GM18505 (cell line): ENCODE measurements around the gene LIN54.
"Not testable (repeated sequence)": the region's sequence is repeated elsewhere in the genome, so short reads cannot be mapped to it uniquely, and the experiment has no call there.

Source experiments
- ATAC-seq: cut with Tn5 transposase; IDR thresholded peaks from one replicate; pipeline ENCODE4 v1.9.1; 2021; ENCODE audit not compliant: unreplicated experiment
- POLR2A ChIP-seq: IDR thresholded peaks from 4 replicates; pipeline ENCODE4 v1.6.1; 2011; ENCODE audit warnings: borderline replicate concordance; ENCODE audit not compliant: insufficient read depth, insufficient read length; ENCODE audit errors: extremely low read depth

The LIN54 gene

GRCh38 chr4:82998898-82999297 is 11.7 kb downstream of the LIN54 start:
- ATAC-seq: no peak
- no peak for TF ChIP-seq POLR2A

DNA sequence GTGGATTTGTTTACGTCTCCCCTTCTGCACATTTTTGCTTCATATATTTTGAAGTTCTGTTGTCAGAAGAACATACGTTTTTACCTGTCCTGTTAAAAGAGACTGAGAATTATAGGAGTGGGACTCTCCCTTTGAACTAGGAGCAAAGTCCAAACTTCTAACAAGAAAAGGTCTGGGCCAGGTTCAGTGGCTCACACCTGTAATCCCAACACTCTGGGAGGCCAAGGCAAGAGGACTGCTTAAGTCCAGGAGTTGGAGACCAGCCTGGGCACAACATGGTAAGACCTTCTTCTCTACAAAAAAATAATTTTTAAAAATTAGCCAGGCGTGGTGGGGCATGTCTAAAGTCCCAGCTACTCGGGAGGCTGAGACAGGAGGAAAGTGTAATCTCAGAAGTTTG is 15.8 kb downstream of the LIN54 start:
- no peak for ATAC-seq

GRCh38 chr4:82989575-82990429 is 20.8 kb downstream of the LIN54 start:
- TF ChIP-seq POLR2A: no peak
- ATAC-seq: peak; percentile 86

More for the DNA sequence above, 15.8 kb downstream of the LIN54 start:
- TF ChIP-seq POLR2A: no peak

DNA sequence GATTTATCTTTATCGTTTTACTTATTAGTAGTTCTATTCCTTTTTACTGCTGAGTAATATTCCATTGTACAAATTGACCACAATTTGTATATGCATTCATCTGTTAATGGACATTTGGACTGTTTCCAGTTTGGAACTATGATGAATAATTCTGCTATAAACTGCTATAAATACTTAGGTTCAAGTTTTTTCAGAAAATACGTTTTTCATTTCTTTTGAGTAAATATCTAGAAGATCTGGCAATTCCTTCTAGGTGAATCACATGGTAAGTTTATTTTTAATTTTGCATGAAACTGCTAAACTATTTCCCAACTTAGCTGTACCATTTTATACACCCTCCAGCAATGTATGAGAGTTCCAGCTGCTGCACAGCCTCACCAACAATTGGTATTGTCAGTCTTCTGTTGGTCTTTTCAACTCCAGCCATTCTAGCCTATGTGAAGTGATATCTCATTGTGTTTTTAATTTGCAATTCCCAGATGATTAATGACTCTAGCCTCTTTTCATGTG is 22.2 kb downstream of the LIN54 start:
- ATAC-seq: no peak
- no peak for TF ChIP-seq POLR2A

DNA sequence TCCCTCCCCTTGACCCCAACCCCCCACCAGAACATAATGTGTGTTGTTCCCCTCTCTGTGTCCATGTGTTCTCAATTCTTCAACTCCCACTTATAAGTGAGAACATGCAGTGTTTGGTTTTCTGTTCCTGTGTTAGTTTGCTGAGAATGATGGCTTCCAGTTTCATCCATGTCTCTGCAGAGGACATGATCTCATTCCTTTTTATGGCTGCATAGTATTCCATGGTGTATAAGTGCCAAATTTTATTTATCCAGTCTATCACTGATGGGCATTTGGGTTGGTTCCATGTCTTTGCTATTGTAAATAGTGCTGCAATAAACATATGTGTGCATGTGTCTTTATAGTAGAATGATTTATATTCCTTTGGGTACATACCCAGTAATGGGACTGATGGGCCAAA is 23.1 kb downstream of the LIN54 start:
- not testable (repeated sequence) for ATAC-seq

DNA sequence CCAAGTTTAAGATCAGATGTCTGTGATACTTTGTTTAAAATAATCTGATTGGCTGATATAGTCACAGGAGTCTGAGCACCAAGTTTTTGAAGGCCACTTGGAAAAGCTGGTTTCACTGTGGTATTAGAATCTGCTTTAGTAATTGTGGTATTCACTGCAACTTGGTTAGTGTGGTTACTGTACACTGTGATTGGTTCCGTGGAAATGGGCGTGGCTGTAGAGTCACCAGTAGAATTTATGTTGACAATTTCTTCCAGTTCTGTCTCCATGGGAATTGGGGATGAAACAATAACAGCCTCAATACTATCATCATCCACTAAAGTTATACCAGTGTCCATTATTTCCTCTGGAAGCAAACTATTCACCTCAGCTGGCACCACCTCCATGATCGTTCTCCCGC is 26.2 kb downstream of the LIN54 start:
- no peak for TF ChIP-seq POLR2A
- ATAC-seq: no peak

GRCh38 chr4:82983444-82983843 is 27.2 kb downstream of the LIN54 start:
- no peak for TF ChIP-seq POLR2A
- no peak for ATAC-seq

DNA sequence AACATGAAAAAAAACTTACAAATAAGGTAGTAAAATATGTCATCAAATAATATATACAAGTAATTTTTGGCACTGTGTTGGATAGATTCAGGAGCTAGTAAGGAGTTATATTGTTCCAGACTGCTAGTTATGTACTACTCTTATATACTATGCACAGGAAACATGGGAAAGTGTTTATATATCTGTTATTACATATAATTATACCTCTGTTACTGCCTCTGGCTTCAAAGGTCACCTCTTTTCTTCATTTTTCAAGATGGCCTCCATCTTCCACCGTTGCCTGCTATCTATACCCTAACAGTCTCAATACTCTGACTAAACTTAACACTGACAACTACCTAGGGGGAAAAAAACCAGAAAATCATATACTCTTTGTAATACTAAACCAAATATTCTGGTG is 29.5 kb downstream of the LIN54 start:
- TF ChIP-seq POLR2A: no peak
- no peak for ATAC-seq

GRCh38 chr4:82975792-82976191 is 34.8 kb downstream of the LIN54 start:
- no peak for TF ChIP-seq POLR2A
- no peak for ATAC-seq

GRCh38 chr4:82969414-82969813 is 41.2 kb downstream of the LIN54 start:
- ATAC-seq: no peak
- no peak for TF ChIP-seq POLR2A

DNA sequence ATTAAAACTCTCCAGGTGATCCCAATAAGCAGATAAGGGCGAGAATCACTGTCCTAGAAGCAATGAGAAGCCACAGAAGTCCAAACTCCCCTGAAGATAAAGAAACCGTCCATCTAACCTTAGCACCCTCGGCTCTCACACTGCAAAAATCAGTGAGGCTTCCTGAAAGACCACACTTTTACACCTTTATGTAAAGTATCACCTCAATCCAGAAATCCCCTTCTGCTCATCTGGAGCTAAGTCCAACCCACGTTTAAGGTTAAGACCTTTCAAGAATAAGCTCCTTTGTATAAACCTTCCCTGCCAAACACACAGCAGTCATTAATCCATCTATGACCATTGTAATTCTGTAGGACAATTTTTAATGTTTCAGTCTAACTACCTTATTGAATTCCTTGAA is 41.7 kb downstream of the LIN54 start:
- no peak for TF ChIP-seq POLR2A
- no peak for ATAC-seq

DNA sequence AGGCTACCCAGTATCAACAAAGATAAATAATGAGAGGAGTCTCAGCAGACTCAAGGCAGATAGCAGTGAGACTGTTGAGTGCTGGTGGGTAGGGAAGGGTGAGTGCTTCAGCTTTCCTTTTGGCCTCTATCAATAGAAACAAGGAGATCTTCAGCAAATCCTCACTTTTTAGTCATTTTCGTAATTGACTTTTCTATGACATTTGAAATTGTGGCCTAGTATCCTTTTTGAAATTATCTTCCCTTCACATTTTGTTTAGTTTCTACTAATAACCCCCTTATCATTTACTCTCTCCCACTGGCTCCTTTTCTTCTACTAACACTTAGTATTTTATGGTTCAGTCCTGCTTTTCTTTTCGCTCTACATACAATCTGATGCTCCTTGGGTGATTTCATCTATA is 44.9 kb downstream of the LIN54 start:
- TF ChIP-seq POLR2A: no peak
- ATAC-seq: no peak

GRCh38 chr4:82957045-82957444 is 53.6 kb downstream of the LIN54 start:
- no peak for TF ChIP-seq POLR2A
- peak; percentile 48 for ATAC-seq

DNA sequence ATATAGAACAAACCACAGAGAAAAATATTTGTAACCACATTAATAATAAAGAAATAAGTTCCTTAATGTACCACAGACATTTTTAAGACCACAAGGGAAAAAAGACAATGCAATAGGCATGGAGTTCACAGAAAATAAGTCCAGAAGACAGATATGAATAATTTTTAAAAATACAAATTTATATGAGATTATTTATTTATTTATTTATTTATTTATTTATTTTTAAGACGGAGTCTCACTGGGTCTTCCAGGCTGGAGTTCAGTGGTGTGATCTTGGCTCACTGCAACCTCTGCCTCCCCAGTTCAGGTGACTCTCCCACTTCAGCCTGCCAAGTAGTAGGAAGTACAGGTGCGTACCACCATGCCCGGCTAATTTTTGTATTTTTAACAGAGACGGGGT is 56.4 kb downstream of the LIN54 start:
- no peak for TF ChIP-seq POLR2A
- no peak for ATAC-seq
